Lung (tissue), 12 donors: ENCODE measurements around the gene PRKCB. TPM values are rescaled to one million over a fixed set of nuclear protein-coding genes. Genes with fewer than 3 reads are reported as not detected.

ENCODE experiments used
- ATAC-seq: fragments of 200-7000 bp; cut with Tn5 transposase; one replicate; pipeline ENCODE4 v1.9.1; 2020; ENCODE audit warnings: moderate number of reproducible peaks; ENCODE audit not compliant: insufficient read depth, low FRiP score
- DNase-seq, 3 donors: peaks; one replicate each; pipeline ENCODE4 v3.0.0-alpha.2; 2013 to 2017
- H3K27ac ChIP-seq, 2 donors: one replicate each; pipeline ENCODE4 v1.5.1; 2013; ENCODE audit warnings: mild to moderate bottlenecking in 2 of 2, moderate library complexity in 2 of 2, control low read depth in 1 of 2, inconsistent platforms in 1 of 2, low read depth in 1 of 2, low read length in 1 of 2
- H3K27me3 ChIP-seq, 3 donors: one replicate each; pipeline ENCODE4 v1.5.1; 2013; ENCODE audit warnings: low read length in 2 of 3; ENCODE audit not compliant: control insufficient read depth in 3 of 3, insufficient read depth in 3 of 3
- H3K36me3 ChIP-seq, 4 donors: one replicate each; pipeline ENCODE4 v1.5.1; 2013; ENCODE audit warnings: low read length in 4 of 4, mild to moderate bottlenecking in 1 of 4, moderate library complexity in 1 of 4; ENCODE audit not compliant: control insufficient read depth in 4 of 4, insufficient read depth in 4 of 4
- H3K4me1 ChIP-seq, 5 donors: one replicate each; pipeline ENCODE4 v1.5.1; 2013; ENCODE audit warnings: low read length in 5 of 5, mild to moderate bottlenecking in 2 of 5, moderate library complexity in 1 of 5; ENCODE audit not compliant: control insufficient read depth in 5 of 5, insufficient read depth in 5 of 5
- H3K4me3 ChIP-seq: one replicate; pipeline ENCODE4 v1.5.1; 2013; ENCODE audit warnings: mild to moderate bottlenecking, control low read depth, moderate library complexity
- H3K9ac ChIP-seq, 2 donors: one replicate each; pipeline ENCODE4 v1.5.1; 2013; ENCODE audit warnings: low read length in 2 of 2, control low read depth in 1 of 2; ENCODE audit not compliant: insufficient read depth in 1 of 2
- H3K9me3 ChIP-seq, 4 donors: one replicate each; pipeline ENCODE4 v1.5.1; 2013; ENCODE audit warnings: low read length in 3 of 4, mild to moderate bottlenecking in 1 of 4, moderate library complexity in 1 of 4; ENCODE audit not compliant: control insufficient read depth in 4 of 4, insufficient read depth in 3 of 4
- CTCF ChIP-seq: IDR thresholded peaks from 2 replicates; pipeline ENCODE4 v1.5.1; 2012; ENCODE audit warnings: mild to moderate bottlenecking; ENCODE audit errors: control extremely low read depth, extremely low read depth
- WGBS, 2 donors: extraction: QIAGEN DNeasy Blood & Tissue Kit; methylation state at CpG; one replicate each; pipeline ENCODE4 v1.1.7; 2013; 5-methylcytosine and 5-hydroxymethylcytosine counted together
- polyA plus RNA-seq, 2 donors: library from polyadenylated mRNA; stranded (reverse); fragments of 200-250 nt; gene quantifications; one replicate each; pipeline ENCODE4 v1.2.1, GENCODE V29; 2013
- total RNA-seq, 2 donors: library from RNA; depleted of rRNA in 1 of 2; stranded (reverse); fragments of >200 nt in 1 of 2; gene quantifications; one replicate each; pipeline ENCODE4 v1.2.1, GENCODE V29; 2014 to 2021
- donor health status: control.
- donor health status: control.
- donor health status: Bipolar disorder and iron deficiency.
- donor health status: healthy.
- donor health status: DM: yes; HTN: yes; CAD: no.

PRKCB gene
- total and polyA plus RNA-seq, 4 donors: 2.5 to 46.4 (median 21.8) TPM

- Histone ChIP-seq H3K27ac (no peak overlapping the region), H3K9me3 (peaks cover 0 to 3% (median 0%) of the 10 kb centered on the region in 4 donors), H3K27me3 (peaks cover 0 to 24% (median 5%) of the 10 kb centered on the region in 3 donors), H3K36me3 (peaks cover 0 to 3% (median 0%) of the 10 kb centered on the region in 4 donors), H3K4me3 (peak overlapping the region; percentile 47), H3K4me1 (peaks cover 0 to 41% (median 7%) of the 10 kb centered on the region in 5 donors), H3K9ac (no peak overlapping the region)
- 1% methylated on average over 15 to 45 of the region's 45 CpGs for WGBS, 2 donors
- no peak for TF ChIP-seq CTCF
- DNase-seq (no peak), ATAC-seq (no peak)
Measured at GRCh38 chr16:23836078-23836403, 258 bp downstream of the PRKCB start.

- Histone ChIP-seq H3K27ac (no peak overlapping the region), H3K27me3 (peaks cover 0 to 24% (median 5%) of the 10 kb centered on the region in 3 donors), H3K36me3 (peaks cover 0 to 3% (median 0%) of the 10 kb centered on the region in 4 donors), H3K9ac (peak overlapping the region in 1 of 2 donors; percentile 33), H3K4me1 (peaks cover 0 to 41% (median 7%) of the 10 kb centered on the region in 5 donors), H3K4me3 (peak overlapping the region; percentile 47), H3K9me3 (peaks cover 0 to 2% (median 0%) of the 10 kb centered on the region in 4 donors)
- WGBS, 2 donors: 1 to 2% methylated on average over 45 to 63 of the region's 63 CpGs
- TF ChIP-seq CTCF: no peak
- ATAC-seq (no peak), DNase-seq (peak in 2 of 3 donors; percentile 41 to 46)
Measured at GRCh38 chr16:23836404-23837311, 875 bp downstream of the PRKCB start.

GRCh38 chr16:23837553-23838308 is 1.9 kb downstream of the PRKCB start:
- H3K4me3 ChIP-seq: no peak overlapping the region
- H3K27ac ChIP-seq: no peak overlapping the region
- peaks cover 0 to 2% (median 0%) of the 10 kb centered on the region in 4 donors for H3K9me3 ChIP-seq
- H3K36me3 ChIP-seq: peaks cover 0 to 3% (median 0%) of the 10 kb centered on the region in 4 donors
- peaks cover 0 to 24% (median 5%) of the 10 kb centered on the region in 3 donors for H3K27me3 ChIP-seq
- DNase-seq (no peak), ATAC-seq (no peak)
- peaks cover 0 to 45% (median 7%) of the 10 kb centered on the region in 5 donors for H3K4me1 ChIP-seq
- TF ChIP-seq CTCF: no peak
- 29 to 33% methylated on average over 16 of the region's 16 CpGs for WGBS, 2 donors
- H3K9ac ChIP-seq: peak overlapping the region in 1 of 2 donors; percentile 33
